ENCODE results near the gene KRT31.
"Not testable (repeated sequence)": the region's sequence is repeated elsewhere in the genome, so short reads cannot be mapped to it uniquely, and the experiment has no call there.

KRT31 gene

DNA sequence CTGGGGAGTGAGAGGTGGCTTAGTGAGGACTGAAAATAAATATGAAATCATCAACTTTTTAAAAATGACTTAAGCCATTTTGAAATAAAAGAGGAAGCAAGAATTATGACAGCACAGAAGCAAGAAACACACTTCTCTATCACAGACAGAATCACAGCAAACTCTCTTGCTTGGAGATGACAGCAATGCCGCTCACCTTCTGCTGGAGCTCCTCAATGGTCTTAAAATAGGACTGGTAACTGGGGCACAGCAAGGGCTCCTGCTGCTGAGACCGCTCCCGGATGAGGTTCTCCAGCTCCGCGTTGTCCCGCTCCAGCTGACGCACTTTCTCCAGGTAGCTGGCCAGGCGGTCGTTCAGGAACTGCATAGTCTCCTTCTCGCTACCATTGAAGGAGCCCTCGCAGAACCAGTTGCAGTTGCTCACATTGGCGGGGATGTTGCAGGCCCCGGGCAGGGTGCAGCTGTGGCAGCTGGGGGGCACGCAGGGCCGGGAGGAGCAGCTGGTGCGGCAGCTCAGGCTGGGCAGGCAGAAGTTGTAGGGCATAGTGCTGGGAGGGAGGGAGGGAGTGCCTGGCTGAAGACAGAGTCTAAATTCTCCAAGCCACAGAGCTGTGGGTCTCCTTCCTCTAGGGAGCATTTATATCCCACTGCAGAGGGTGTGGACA, at the start of gene KRT31:
KRT31 (minus strand) TSS at position 613 of the 665 bp plus-strand sequence; CDS start at position 544, 69 bp downstream.
- DNase-seq (ENCODE audit: low read depth in 2 of 2): no peak

DNA sequence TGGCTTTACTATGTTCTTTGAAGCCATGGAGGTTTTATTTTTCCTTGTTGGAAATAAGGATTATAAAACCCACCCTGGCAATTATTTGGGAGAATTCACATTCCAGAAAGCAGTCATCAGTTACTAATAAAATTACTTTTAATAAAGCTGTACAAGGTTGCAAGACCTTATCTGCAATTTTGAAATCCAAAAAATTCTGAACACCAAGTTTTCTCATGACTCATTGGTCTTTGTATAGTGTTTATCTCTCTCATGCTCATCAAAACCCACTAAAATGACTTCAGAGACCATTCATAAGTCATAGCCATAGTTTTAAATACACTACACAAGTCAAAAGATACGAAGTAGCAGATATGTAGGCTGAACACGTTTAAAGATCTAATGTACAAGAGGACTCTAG, 49.4 kb upstream of the KRT31 start:
- no peak for DNase-seq (ENCODE audit: low read depth in 2 of 2)

DNA sequence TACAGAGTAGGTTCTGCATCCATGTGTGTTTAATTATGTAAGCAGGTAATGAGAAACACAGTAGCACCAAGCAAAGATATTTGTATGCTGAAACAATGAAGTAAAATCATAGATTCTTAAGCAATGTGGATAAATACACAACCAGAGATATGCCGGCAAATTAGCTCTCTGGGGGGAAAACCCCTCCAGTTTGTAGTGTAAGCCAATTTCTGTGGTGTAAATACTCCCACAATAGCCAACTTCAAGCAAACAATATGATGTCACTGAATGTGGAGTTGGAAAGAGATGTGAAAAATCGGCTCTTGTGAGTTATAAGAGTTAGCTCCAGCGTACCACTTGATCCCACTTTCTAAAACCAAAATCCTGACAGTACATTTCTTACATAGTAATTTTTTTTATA, 47.2 kb upstream of the KRT31 start:
- no peak for DNase-seq (ENCODE audit: low read depth in 2 of 2)

DNA sequence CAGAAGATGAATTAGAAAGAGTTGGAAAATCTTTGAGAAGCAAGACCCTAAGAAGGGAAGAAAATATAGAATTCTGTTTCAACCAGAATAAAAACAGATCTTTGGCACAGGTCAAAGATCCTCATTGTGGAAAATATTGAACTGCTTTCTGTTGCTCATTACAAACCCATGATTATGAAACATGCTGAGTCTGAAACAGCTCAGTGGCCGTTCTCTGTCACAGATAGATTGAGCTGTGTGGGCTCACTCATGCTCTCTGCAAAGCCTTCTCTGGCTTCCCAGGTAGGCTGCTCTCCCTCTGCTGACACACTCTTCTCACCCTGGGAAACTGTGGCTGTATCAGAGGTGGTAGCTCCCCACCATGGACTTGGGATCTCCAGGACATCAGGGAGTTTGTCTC, 46.8 kb upstream of the KRT31 start:
- no peak for DNase-seq (ENCODE audit: low read depth in 2 of 2)

- no peak for DNase-seq (ENCODE audit: low read depth in 2 of 2)
Measured at GRCh38 chr17:41442739-41443138, 45.3 kb upstream of the KRT31 start.

DNA sequence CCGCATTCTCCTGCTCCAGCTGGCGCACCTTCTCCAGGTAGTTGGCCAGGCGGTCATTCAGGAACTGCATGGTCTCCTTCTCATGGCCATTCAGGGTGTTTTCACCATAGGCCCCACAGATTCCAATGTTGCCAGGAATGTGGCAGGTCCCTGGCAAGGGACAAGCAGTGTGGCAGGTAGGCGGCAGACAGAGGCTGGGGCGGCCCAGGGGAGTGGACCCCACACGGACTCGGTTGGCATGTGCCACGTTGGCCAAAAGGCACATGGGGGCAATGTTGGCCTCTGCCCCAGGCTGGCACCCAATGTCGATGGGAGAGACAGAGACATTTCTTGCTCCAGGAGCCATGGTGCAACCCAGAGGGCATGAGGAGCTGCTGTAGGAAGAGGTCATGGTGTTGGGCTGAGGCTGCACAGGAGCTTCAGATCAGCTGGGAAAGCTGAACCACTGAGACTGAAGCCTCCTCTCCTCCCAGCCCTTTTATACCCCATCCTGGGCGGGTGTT, 43.2 kb upstream of the KRT31 start, which contains the start of gene KRT38:
KRT38 (minus strand) TSS at position 453 of the 503 bp plus-strand sequence; CDS start at position 391, 62 bp downstream.
- no peak for DNase-seq (ENCODE audit: low read depth in 2 of 2)

GRCh38 chr17:41439375-41439774, 42.0 kb upstream of the KRT31 start:
- DNase-seq (ENCODE audit: low read depth in 2 of 2): no peak

GRCh38 chr17:41437769-41438168, 40.4 kb upstream of the KRT31 start:
- DNase-seq (ENCODE audit: low read depth in 2 of 2): no peak

DNA sequence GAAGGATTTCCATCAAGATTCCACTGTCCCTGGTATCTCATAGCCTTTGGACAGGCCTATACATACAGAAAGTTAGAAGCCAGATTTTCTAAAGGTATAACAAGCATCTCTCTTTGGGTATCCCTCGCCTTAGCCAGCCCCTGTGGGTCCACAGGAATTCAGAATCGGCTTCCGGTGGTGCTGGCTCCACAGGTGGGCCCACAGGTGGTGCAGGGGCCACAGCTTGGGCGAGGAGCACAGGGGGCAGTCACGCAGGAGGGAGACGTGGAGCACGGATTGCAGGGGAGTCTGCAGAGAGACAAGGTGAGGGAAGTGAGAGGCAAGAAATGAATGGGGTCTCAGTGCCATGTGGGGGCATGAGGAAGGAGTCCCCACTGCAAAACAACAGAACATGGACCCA, 39.8 kb upstream of the KRT31 start:
- no peak for DNase-seq (ENCODE audit: low read depth in 2 of 2)

DNA sequence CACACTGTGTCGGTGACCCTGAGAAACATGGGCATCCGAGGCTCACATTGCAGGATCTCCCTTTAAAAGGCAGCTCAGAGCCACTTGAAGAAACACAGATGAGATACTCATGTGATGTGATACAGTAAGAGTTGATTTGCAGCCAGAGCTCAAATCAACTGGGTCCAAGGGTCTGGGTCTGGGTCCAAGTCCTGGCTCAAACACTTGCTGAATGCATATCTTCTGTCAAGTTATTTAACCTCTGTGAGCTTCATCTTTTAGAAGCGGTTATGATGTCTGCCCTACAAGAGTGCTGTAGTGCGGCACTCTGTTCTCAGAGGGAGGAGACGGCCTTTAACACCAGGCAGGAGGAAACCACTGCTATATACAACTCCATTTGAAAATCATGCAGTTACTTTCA, 37.0 kb upstream of the KRT31 start:
- DNase-seq (ENCODE audit: low read depth in 2 of 2): no peak

DNA sequence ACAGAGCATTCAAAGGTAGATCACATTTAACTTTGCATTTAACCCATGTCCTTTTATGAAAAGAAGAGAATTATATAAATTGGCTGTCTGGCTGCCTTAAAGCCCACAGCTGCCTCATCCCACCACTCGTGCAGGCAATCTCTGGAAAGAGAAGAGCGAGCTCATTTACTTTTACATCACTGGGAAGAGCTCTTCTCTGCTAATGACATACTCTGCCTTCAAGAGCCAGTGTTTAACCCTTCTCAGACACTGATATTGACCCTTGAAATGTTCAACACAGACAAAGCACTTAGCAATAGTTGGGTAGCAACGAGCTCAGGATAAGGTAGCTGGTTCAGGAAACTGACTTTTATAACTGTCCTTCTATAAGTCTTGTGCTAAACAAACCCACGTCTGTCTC, 36.6 kb upstream of the KRT31 start:
- DNase-seq (ENCODE audit: low read depth in 2 of 2): no peak

DNA sequence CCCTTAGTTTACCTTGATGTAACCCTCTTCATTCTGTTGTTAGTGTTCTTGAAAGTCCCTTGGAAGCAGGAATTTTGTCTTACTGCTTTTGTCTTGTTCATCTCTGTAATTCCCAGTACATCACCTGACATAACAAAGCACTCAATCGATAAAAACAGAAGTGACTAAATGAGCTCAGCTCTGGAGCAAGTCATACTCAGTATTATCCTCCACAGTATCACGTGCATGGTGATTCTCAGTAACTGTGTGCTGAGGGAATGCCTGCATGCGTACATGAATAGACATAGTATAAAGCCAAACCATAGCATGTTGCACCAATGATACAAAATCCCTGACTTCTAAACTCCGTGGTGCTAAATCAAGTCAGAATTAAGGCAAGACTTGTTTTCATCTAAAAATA, 36.2 kb upstream of the KRT31 start:
- no peak for DNase-seq (ENCODE audit: low read depth in 2 of 2)

GRCh38 chr17:41430376-41430775, 33.0 kb upstream of the KRT31 start:
- DNase-seq (ENCODE audit: low read depth in 2 of 2): not testable (repeated sequence)

GRCh38 chr17:41429667-41430066, 32.3 kb upstream of the KRT31 start:
- no peak for DNase-seq (ENCODE audit: low read depth in 2 of 2)

GRCh38 chr17:41428591-41429291, 31.3 kb upstream of the KRT31 start:
- no peak for DNase-seq (ENCODE audit: low read depth in 2 of 2)

DNA sequence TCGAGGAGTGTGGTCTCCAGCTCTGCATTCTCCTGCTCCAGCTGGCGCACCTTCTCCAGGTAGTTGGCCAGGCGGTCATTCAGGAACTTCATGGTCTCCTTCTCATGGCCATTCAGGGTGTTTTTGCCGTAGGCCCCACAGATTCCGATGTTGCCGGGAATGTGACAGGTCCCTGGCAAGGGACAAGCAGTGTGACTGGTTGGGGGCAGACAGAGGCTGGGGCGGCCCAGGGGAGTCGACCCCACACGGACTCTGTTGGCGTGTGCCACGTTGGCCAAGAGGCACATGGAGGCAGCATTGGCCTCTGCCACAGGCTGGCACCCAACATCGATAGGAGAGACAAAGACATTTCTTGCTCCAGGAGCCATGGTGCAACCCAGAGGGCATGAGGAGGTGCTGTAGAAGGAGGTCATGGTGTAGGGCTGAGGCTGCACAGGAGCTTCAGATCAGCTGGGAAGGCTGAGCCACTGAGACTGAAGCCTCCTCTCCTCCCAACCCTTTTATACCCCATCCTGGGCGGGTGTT, 26.8 kb upstream of the KRT31 start, which contains the start of gene KRT37:
KRT37 (minus strand) TSS at position 475 of the 525 bp plus-strand sequence; CDS start at position 413, 62 bp downstream.
- no peak for DNase-seq (ENCODE audit: low read depth in 2 of 2)

DNA sequence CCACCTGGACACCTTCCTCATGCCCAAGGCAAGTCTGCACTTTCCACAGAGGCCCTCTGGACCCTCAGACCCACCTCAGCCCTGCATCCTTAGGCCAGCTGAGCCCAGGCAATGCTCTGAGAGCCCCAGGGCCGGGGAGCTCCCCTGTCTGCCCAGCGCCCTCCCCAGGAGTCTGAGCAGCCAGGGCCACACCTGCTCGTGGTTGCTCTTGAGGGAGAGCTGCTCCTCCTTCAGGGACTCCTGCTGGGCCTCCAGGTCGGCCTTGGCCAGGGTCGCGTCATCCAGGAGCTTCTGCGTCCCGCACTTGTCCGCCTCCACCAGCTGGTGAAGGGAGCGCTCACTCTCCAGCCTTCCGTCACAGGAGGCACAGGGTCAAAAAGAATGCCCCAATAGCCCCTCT, 25.2 kb upstream of the KRT31 start:
- DNase-seq (ENCODE audit: low read depth in 2 of 2): not testable (repeated sequence)

GRCh38 chr17:41421617-41422016, 24.2 kb upstream of the KRT31 start:
- no peak for DNase-seq (ENCODE audit: low read depth in 2 of 2)

- DNase-seq (ENCODE audit: low read depth in 2 of 2): no peak
Measured at GRCh38 chr17:41421116-41421515, 23.7 kb upstream of the KRT31 start.

GRCh38 chr17:41420134-41420533, 22.7 kb upstream of the KRT31 start:
- no peak for DNase-seq (ENCODE audit: low read depth in 2 of 2)

DNA sequence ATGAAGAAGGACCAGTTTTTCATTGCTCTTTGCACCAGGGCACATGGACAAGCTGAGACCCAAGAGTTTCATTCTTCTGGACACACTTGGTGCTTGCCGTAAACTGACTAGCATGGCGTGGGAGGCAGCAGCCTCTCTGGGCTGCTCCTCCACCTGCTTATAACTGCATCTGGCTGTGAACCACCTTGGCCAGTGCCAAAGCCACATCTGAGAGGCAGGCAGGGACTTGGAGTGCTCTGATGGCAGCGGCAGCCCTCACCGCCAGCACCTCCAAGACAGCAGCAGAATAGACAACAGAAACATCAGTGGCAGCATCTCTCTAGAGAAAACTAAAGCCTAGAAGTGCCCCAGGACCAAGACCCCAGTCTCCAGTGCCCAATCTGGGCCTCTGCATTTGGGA, 22.3 kb upstream of the KRT31 start:
- DNase-seq (ENCODE audit: low read depth in 2 of 2): no peak

- no peak for DNase-seq (ENCODE audit: low read depth in 2 of 2)
Measured at GRCh38 chr17:41418116-41418860, 20.9 kb upstream of the KRT31 start.
